GM10248 (cell line): ENCODE data around the gene LDHAL6B.

ENCODE experiments used
- CTCF ChIA-PET: fragments of 300-600 bp; sonication (Branson Sonifier 250); formaldehyde crosslinking; extraction: SDS; loops from one replicate; lab custom pipeline; 2021; ENCODE audit warnings: antibody characterized with exemption; lab: Yijun Ruan, JAX
- POLR2A ChIA-PET: fragments of 350-650 bp; sonication (Branson Sonifier 250); formaldehyde crosslinking; extraction: SDS; loops from one replicate; lab custom pipeline; 2020; ENCODE audit warnings: antibody characterized with exemption; lab: Yijun Ruan, JAX
- DNase-seq: peaks from one replicate; pipeline ENCODE4 v3.0.0; 2012; ENCODE audit errors: extremely low spot score
- TF ChIP-seq, protein P1 (sequence below): IDR thresholded peaks from 2 replicates; pipeline ENCODE4 v1.5.1; 2012; ENCODE audit warnings: mild to moderate bottlenecking, low read depth; ENCODE audit errors: extremely low read depth, missing control alignments, control extremely low read depth

LDHAL6B gene

GRCh38 chr15:59240036-59240435 lies 33.4 kb downstream of the LDHAL6B start:
- TF ChIP-seq, protein P1, sequence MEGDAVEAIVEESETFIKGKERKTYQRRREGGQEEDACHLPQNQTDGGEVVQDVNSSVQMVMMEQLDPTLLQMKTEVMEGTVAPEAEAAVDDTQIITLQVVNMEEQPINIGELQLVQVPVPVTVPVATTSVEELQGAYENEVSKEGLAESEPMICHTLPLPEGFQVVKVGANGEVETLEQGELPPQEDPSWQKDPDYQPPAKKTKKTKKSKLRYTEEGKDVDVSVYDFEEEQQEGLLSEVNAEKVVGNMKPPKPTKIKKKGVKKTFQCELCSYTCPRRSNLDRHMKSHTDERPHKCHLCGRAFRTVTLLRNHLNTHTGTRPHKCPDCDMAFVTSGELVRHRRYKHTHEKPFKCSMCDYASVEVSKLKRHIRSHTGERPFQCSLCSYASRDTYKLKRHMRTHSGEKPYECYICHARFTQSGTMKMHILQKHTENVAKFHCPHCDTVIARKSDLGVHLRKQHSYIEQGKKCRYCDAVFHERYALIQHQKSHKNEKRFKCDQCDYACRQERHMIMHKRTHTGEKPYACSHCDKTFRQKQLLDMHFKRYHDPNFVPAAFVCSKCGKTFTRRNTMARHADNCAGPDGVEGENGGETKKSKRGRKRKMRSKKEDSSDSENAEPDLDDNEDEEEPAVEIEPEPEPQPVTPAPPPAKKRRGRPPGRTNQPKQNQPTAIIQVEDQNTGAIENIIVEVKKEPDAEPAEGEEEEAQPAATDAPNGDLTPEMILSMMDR = no peak
- no peak for DNase-seq
- ChIA-PET CTCF (no interaction called here), POLR2A (no interaction called here)

DNA sequence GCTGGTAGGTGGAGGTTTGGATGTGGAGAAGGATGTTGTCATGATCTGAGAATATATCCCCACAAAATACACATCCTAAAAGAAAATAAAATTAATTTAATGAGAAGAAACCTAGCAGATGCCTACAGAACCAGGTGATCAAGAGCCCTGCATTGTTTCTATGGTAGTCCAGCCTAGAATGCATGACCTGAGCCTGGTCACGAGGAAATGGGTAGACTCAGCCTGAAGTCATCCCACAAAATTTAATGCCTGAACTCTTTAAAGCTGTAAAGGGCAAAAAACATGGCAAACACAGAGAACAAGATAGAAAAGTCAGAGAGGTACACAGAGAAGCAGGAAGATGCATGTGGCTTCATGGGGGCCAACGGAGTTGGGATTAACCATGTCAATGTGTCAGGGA lies 36.0 kb downstream of the LDHAL6B start:
- no peak for DNase-seq
- CTCF ChIA-PET = interaction anchor here (1.3 kb wide), 1 partner anchor 17 kb away, joined by 3 read pairs; no protein-coding TSS in a partner anchor
- POLR2A ChIA-PET = no interaction called here
- TF ChIP-seq, protein P1 = no peak

DNA sequence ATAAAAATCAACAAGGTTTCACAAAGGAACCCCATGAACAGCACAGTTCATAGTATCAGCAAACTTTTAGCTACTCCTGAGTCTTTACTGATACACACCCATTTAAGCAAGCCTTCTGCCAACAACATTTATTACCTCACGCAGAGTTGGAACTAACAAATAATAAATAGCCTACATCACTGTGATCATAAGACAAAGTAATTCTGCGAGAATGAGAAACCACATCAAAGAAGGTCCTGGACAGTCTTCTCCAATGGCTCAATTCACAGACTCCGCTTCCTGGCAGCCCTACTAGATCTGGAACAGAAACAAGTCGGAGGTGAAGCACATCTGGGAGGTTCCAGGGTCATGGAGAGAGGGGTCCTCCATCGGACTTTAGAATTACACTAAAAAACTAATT lies 37.0 kb downstream of the LDHAL6B start:
- DNase-seq = no peak
- TF ChIP-seq, protein P1 = no peak
- CTCF ChIA-PET = interaction anchor here (1.3 to 4.7 kb wide), 2 partner anchors 9 to 16 kb away, joined by 3 to 18 read pairs; no protein-coding TSS in a partner anchor
- POLR2A ChIA-PET = no interaction called here

GRCh38 chr15:59244337-59244736 lies 37.7 kb downstream of the LDHAL6B start:
- POLR2A ChIA-PET = no interaction called here

GRCh38 chr15:59245559-59245958 lies 38.9 kb downstream of the LDHAL6B start:
- CTCF ChIA-PET = interaction anchor here (1.4 to 4.7 kb wide), 11 partner anchors 10 to 248 kb away, joined by 3 to 29 read pairs (median 11); no protein-coding TSS in a partner anchor
- no peak for DNase-seq
- TF ChIP-seq, protein P1 = no peak
- POLR2A ChIA-PET = no interaction called here

More at GRCh38 chr15:59244337-59244736, 37.7 kb downstream of the LDHAL6B start:
- TF ChIP-seq, protein P1 = no peak
- peak; percentile 75 for DNase-seq
- CTCF ChIA-PET = interaction anchor here (2.4 to 4.7 kb wide), 2 partner anchors 10 to 16 kb away, joined by 11 to 18 read pairs; no protein-coding TSS in a partner anchor

GRCh38 chr15:59247364-59247763 lies 40.7 kb downstream of the LDHAL6B start:
- POLR2A ChIA-PET = no interaction called here
- CTCF ChIA-PET = interaction anchor here (0.8 to 4.7 kb wide), 37 partner anchors 8 to 524 kb away, joined by 3 to 29 read pairs (median 5); partner anchors contain the start of gene MYO1E

More at GRCh38 chr15:59247364-59247763, 40.7 kb downstream of the LDHAL6B start:
- DNase-seq = no peak
- TF ChIP-seq, protein P1 = peak; percentile 54
